Effector memory CD4-positive, alpha-beta T cell (primary cell): ENCODE data around the gene TMEM30A.

Experiments
- DNase-seq, 3 donors: peaks; one replicate each; pipeline ENCODE4 v3.0.0-alpha.2; 2020
- H3K27ac ChIP-seq: 2 replicates; pipeline ENCODE4 v1.7.0; 2013; ENCODE audit warnings: mild to moderate bottlenecking, low read length, moderate library complexity; ENCODE audit not compliant: insufficient read depth, poor library complexity, severe bottlenecking
- H3K27me3 ChIP-seq: replicated peaks from 2 replicates; pipeline ENCODE4 v1.7.0; 2013; ENCODE audit warnings: mild to moderate bottlenecking, low read length; ENCODE audit not compliant: insufficient read depth, control insufficient read depth, poor library complexity, severe bottlenecking
- H3K36me3 ChIP-seq: 2 replicates; pipeline ENCODE4 v1.7.0; 2013; ENCODE audit warnings: mild to moderate bottlenecking, low read length, moderate library complexity; ENCODE audit not compliant: control insufficient read depth, insufficient read depth
- H3K4me1 ChIP-seq: 2 replicates; pipeline ENCODE4 v1.7.0; 2013; ENCODE audit warnings: low read length, mild to moderate bottlenecking; ENCODE audit not compliant: control insufficient read depth, insufficient read depth, poor library complexity, severe bottlenecking
- H3K4me3 ChIP-seq: 2 replicates; pipeline ENCODE4 v1.7.0; 2013; ENCODE audit warnings: low read length, low read depth, mild to moderate bottlenecking; ENCODE audit not compliant: insufficient read depth, poor library complexity, severe bottlenecking
- H3K9me3 ChIP-seq: 2 replicates; pipeline ENCODE4 v1.7.0; 2013; ENCODE audit warnings: mild to moderate bottlenecking, low read length, moderate library complexity; ENCODE audit not compliant: control insufficient read depth

TMEM30A gene

GRCh38 chr6:75211920-75212590, 72.5 kb downstream of the TMEM30A start:
- DNase-seq: no peak
- no peaks in the 10 kb centered on the region for H3K9me3 ChIP-seq
- peaks cover 17% of the 10 kb centered on the region for H3K4me1 ChIP-seq
- H3K27me3 ChIP-seq: peaks cover 18% of the 10 kb centered on the region
- H3K4me3 ChIP-seq: no peak overlapping the region
- H3K27ac ChIP-seq: no peak overlapping the region
- no peaks in the 10 kb centered on the region for H3K36me3 ChIP-seq

GRCh38 chr6:75210885-75211739, 73.5 kb downstream of the TMEM30A start:
- Histone ChIP-seq H3K27me3 (peaks cover 27% of the 10 kb centered on the region), H3K4me1 (peaks cover 23% of the 10 kb centered on the region), H3K36me3 (no peaks in the 10 kb centered on the region), H3K9me3 (no peaks in the 10 kb centered on the region), H3K4me3 (no peak overlapping the region), H3K27ac (no peak overlapping the region)
- DNase-seq: peak in 1 of 3 donors; percentile 44

DNA sequence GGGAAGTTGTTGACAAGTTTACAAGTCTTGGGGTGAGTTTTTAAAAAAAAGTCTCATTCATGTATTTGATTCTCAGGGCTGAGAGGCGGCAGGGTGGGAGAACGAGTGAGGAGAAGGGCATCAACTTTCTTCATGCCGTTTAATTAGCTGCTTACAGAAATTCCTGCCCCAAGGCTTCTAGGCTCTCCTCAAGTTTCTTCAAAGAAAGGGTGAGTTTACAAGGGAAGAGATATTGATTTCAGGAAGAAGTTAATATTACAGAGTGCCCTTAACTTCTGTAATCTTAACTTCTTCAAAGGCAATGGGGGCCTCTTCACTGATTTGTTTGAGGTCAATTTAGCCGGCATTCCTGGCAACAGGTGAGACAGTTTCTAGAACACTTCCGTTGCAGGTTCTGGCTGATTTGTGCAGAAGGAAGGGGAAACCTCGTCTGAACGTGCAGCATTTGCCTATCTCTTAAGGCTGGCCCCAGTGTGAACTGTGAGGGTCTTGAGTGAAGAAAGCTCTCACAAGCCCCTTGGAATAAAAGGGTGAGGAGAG, 75.3 kb downstream of the TMEM30A start:
- DNase-seq: no peak
- peaks cover 42% of the 10 kb centered on the region for H3K4me1 ChIP-seq
- H3K27me3 ChIP-seq: peaks cover 38% of the 10 kb centered on the region
- H3K36me3 ChIP-seq: no peaks in the 10 kb centered on the region
- no peak overlapping the region for H3K27ac ChIP-seq
- no peaks in the 10 kb centered on the region for H3K9me3 ChIP-seq
- H3K4me3 ChIP-seq: no peak overlapping the region

GRCh38 chr6:75208298-75209183, 76.1 kb downstream of the TMEM30A start:
- DNase-seq: peak; percentile 51 to 68 (median 60)
- no peaks in the 10 kb centered on the region for H3K9me3 ChIP-seq
- peaks cover 45% of the 10 kb centered on the region for H3K27me3 ChIP-seq
- peaks cover 42% of the 10 kb centered on the region for H3K4me1 ChIP-seq
- no peaks in the 10 kb centered on the region for H3K36me3 ChIP-seq
- H3K27ac ChIP-seq: no peak overlapping the region
- H3K4me3 ChIP-seq: peak overlapping the region; percentile 40

DNA sequence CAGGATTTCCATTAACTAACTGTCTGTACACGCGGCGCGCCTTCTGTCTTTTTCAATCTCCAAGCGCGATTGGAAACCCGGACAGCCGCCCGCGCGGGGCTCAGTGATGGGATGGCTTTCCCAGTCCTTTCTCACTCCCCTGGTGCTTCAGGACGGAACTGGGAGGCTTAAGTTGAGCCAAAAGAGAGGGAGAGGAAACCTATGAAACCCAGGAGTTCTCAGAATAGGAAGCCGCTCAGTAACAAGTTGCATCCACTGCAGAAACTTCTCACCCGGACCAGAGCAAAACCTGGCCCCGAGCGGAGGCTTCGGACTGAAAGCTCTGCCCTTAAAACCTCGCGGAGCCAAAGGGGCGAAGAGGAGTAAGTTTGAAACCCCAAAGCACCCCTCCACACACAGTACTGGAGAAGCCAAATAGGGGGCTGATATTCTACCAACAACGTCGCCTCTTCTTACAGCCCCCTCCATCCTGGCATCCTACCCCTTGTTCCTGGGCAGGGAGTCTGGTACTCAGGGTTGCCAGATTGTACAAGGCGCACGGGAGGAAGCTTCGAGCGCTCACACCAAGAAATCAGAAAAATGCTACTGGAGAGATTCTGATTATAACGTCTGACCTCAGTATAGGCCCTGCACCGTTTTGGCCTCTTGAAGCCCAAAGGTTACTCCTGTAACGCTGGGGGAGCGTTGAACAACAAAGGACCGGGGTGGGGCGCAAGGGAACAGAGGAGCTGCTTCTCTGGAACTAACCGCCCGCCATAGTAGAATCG, 77.8 kb downstream of the TMEM30A start:
- no peak for DNase-seq
- no peak overlapping the region for H3K27ac ChIP-seq

GRCh38 chr6:75205776-75206575, 78.6 kb downstream of the TMEM30A start, which contains the start of gene COL12A1:
COL12A1 (minus strand) TSS chr6:75206053; CDS start chr6:75202792, 3,261 bp downstream.
- no peak for DNase-seq
- Histone ChIP-seq H3K36me3 (no peaks in the 10 kb centered on the region), H3K4me1 (peaks cover 42% of the 10 kb centered on the region), H3K27ac (no peak within 1 kb of the TSS), H3K27me3 (peaks cover 53% of the 10 kb centered on the region), H3K4me3 (peak within 1 kb of the TSS; percentile 41), H3K9me3 (no peaks in the 10 kb centered on the region)

More for the DNA sequence above, 77.8 kb downstream of the TMEM30A start:
- H3K36me3 ChIP-seq: no peaks in the 10 kb centered on the region
- peak overlapping the region; percentile 41 for H3K4me3 ChIP-seq
- peaks cover 46% of the 10 kb centered on the region for H3K27me3 ChIP-seq
- H3K9me3 ChIP-seq: no peaks in the 10 kb centered on the region
- H3K4me1 ChIP-seq: peaks cover 42% of the 10 kb centered on the region

- peaks cover 55% of the 10 kb centered on the region for H3K27me3 ChIP-seq
- no peaks in the 10 kb centered on the region for H3K36me3 ChIP-seq
- H3K9me3 ChIP-seq: no peaks in the 10 kb centered on the region
- H3K27ac ChIP-seq: no peak overlapping the region
- no peak for DNase-seq
- H3K4me1 ChIP-seq: peaks cover 42% of the 10 kb centered on the region
- peak overlapping the region; percentile 41 for H3K4me3 ChIP-seq
Measured at GRCh38 chr6:75204959-75205775, 79.4 kb downstream of the TMEM30A start.

DNA sequence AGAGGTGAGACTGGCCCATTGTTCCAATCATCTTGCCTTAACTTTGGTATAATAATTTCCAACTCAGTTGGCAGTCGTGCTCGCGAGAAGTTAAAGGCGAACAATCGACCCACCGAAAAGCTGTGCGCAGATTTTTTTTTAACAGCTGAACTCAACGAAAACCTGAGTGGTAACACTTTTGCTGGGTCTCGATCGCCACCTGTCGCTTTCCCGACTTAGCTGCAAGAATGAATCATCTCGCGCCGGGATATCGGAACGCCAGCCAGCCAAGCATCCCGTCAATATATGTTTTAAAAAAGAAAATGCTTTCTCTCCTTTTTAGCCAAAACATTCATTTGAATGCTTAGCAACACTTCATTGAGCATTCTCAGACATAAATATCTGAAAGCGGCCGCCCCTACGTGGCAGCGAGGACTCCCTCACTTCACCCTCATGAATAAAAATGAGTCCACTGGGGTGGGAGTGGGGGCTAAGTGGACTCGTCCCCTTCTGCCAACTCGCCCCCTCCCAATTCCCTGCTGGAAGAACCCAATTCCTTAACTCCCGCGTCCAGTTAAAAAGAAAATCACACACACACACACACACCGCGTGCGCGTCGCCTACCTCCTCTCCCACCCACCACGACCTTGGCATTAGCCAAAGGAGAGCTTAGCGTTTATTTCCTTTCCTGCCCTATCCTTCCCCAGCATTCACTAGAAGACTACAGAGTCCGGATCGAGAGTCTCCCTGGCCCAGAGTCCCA, 80.2 kb downstream of the TMEM30A start:
- H3K27ac ChIP-seq: no peak overlapping the region
- H3K27me3 ChIP-seq: peaks cover 55% of the 10 kb centered on the region
- no peak for DNase-seq
- H3K36me3 ChIP-seq: no peaks in the 10 kb centered on the region
- peaks cover 42% of the 10 kb centered on the region for H3K4me1 ChIP-seq
- H3K4me3 ChIP-seq: peak overlapping the region; percentile 41
- H3K9me3 ChIP-seq: no peaks in the 10 kb centered on the region
